Ishikawa (cell line): ENCODE data around the gene CCSER1.

Experiments
- CEBPB ChIP-seq: IDR thresholded peaks from 2 replicates; pipeline ENCODE4 v1.6.1; 2012
- CREB1 ChIP-seq: IDR thresholded peaks from 2 replicates; pipeline ENCODE4 v1.6.1; 2012; ENCODE audit warnings: low read depth
- EGR1 ChIP-seq: IDR thresholded peaks from 2 replicates; pipeline ENCODE4 v1.6.1; 2012
- EP300 ChIP-seq: IDR thresholded peaks from 2 replicates; pipeline ENCODE4 v1.6.1; 2012; ENCODE audit warnings: borderline replicate concordance
- FOXM1 ChIP-seq: IDR thresholded peaks from 2 replicates; pipeline ENCODE4 v1.6.1; 2012; ENCODE audit warnings: low read depth, borderline replicate concordance
- NFIC ChIP-seq: IDR thresholded peaks from 2 replicates; pipeline ENCODE4 v1.6.1; 2012
- RAD21 ChIP-seq: IDR thresholded peaks from 2 replicates; pipeline ENCODE4 v1.6.1; 2012; ENCODE audit warnings: low read depth
- TAF1 ChIP-seq: IDR thresholded peaks from 2 replicates; pipeline ENCODE4 v1.6.1; 2012; ENCODE audit warnings: low read depth, mild to moderate bottlenecking
- TCF12 ChIP-seq: IDR thresholded peaks from 2 replicates; pipeline ENCODE4 v1.6.1; 2012; ENCODE audit warnings: low read depth
- TEAD4 ChIP-seq: IDR thresholded peaks from 2 replicates; pipeline ENCODE4 v1.6.1; 2012
- YY1 ChIP-seq: IDR thresholded peaks from 2 replicates; pipeline ENCODE4 v1.6.1; 2012; ENCODE audit warnings: low read depth
- ZBTB7A ChIP-seq: IDR thresholded peaks from 2 replicates; pipeline ENCODE4 v1.6.1; 2012; ENCODE audit warnings: low read depth
- TF ChIP-seq, protein P1 (sequence below): IDR thresholded peaks from 2 replicates; pipeline ENCODE4 v1.6.1; 2012; ENCODE audit warnings: low read depth, mild to moderate bottlenecking
- TF ChIP-seq, protein P2 (sequence below): IDR thresholded peaks from 2 replicates; pipeline ENCODE4 v1.6.1; 2012
- TF ChIP-seq, protein P3 (sequence below): IDR thresholded peaks from 2 replicates; pipeline ENCODE4 v1.6.1; 2012

The CCSER1 gene

DNA sequence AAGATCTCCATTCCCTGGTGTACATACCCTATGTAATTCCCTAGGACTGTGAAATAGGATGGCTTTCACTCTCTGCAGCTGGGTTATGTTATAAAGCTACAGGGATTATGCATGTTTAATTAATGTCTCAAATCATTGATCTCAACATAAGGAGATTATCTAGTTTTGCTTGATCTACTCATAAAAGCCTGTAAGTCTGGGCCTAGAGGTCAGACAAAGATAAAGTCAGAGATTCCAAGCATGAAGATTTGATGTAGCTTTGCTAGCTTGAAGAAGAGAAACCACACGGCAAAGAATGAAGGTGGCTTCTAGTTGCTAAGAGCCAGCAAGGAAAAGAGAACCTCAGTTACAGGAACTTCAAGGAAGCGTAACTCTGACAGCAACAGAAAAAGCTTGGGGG, 456.9 kb downstream of the CCSER1 start:
- TF ChIP-seq TCF12 (no peak), NFIC (no peak)
- TF ChIP-seq, protein P1, sequence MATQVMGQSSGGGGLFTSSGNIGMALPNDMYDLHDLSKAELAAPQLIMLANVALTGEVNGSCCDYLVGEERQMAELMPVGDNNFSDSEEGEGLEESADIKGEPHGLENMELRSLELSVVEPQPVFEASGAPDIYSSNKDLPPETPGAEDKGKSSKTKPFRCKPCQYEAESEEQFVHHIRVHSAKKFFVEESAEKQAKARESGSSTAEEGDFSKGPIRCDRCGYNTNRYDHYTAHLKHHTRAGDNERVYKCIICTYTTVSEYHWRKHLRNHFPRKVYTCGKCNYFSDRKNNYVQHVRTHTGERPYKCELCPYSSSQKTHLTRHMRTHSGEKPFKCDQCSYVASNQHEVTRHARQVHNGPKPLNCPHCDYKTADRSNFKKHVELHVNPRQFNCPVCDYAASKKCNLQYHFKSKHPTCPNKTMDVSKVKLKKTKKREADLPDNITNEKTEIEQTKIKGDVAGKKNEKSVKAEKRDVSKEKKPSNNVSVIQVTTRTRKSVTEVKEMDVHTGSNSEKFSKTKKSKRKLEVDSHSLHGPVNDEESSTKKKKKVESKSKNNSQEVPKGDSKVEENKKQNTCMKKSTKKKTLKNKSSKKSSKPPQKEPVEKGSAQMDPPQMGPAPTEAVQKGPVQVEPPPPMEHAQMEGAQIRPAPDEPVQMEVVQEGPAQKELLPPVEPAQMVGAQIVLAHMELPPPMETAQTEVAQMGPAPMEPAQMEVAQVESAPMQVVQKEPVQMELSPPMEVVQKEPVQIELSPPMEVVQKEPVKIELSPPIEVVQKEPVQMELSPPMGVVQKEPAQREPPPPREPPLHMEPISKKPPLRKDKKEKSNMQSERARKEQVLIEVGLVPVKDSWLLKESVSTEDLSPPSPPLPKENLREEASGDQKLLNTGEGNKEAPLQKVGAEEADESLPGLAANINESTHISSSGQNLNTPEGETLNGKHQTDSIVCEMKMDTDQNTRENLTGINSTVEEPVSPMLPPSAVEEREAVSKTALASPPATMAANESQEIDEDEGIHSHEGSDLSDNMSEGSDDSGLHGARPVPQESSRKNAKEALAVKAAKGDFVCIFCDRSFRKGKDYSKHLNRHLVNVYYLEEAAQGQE, result no peak

DNA sequence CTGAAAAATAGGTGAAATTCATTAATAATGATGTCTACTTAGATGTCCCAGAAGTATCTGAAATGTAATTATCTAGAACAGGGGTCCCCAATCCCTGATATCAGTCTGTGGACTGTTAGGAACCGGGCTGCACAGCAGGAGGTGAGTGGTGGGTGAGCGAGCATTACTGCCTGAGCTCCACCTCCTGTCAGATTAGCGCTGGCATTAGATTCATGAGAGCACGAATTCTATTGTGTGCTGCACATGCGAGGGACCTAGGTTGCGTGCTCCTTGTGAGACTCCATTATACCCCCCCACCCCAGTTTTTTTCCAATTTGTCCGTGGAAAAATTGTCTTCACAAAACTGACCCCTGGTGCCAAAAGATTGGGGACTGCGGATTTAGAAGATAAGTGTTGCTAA, 458.8 kb downstream of the CCSER1 start:
- no peak for TF ChIP-seq TEAD4
- TF ChIP-seq NFIC, result no peak
- TF ChIP-seq CEBPB, result no peak
- TF ChIP-seq EGR1, result no peak
- TF ChIP-seq, protein P1, result no peak
- TF ChIP-seq ZBTB7A, result no peak
- TF ChIP-seq, protein P2, sequence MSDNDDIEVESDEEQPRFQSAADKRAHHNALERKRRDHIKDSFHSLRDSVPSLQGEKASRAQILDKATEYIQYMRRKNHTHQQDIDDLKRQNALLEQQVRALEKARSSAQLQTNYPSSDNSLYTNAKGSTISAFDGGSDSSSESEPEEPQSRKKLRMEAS, result no peak
- TF ChIP-seq TAF1, result no peak
- TF ChIP-seq, protein P3, sequence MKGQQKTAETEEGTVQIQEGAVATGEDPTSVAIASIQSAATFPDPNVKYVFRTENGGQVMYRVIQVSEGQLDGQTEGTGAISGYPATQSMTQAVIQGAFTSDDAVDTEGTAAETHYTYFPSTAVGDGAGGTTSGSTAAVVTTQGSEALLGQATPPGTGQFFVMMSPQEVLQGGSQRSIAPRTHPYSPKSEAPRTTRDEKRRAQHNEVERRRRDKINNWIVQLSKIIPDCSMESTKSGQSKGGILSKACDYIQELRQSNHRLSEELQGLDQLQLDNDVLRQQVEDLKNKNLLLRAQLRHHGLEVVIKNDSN, result no peak
- no peak for TF ChIP-seq EP300
- TF ChIP-seq RAD21, result no peak
- TF ChIP-seq YY1, result no peak
- no peak for TF ChIP-seq TCF12
- TF ChIP-seq CREB1, result no peak

DNA sequence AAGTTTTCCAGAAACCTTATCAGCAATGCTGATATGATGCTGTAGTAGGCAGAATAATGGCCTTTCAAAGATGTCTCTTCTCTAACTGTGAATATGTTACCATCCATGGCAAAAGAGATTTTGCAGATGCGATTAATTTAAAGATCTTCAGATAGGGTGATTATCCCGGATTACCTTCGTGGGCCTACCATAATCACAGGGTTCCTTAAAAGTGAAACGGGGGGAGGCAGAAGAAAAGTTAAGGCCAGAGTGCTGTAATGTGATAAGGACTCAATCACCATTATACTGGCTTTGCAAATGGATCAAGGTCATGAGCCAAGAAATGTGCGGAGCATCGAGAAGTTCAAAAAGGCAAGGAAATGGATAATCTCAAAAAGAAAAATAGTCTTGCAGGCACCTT, 459.6 kb downstream of the CCSER1 start:
- no peak for TF ChIP-seq CEBPB
- TF ChIP-seq TEAD4, result no peak
- TF ChIP-seq TAF1, result no peak
- no peak for TF ChIP-seq EP300
- no peak for TF ChIP-seq RAD21
- TF ChIP-seq, protein P3, result no peak
- no peak for TF ChIP-seq ZBTB7A

DNA sequence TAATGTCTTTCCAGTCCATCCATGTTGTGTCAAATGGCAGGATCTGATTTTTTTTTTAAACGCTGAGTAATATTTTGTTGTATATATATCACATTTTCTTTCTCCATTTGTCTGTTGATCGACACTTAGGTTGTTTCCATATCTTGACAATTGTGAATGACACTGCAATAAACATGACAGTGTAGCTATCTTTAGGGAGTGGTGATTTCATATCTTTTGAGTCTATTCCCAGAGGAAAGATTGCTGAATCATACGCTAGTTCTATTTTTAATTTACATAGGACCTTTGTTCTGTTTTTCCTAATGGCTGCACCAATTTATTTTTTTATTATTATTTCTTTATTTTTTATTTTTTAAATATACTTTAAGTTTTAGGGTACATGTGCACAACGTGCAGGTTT, 470.7 kb downstream of the CCSER1 start:
- TF ChIP-seq TEAD4, result no peak
- TF ChIP-seq EGR1, result no peak
- TF ChIP-seq TAF1, result no peak
- no peak for TF ChIP-seq FOXM1
- TF ChIP-seq, protein P1, result no peak
- TF ChIP-seq, protein P3, result no peak
- TF ChIP-seq CREB1, result no peak
- no peak for TF ChIP-seq CEBPB
- TF ChIP-seq YY1, result no peak
- no peak for TF ChIP-seq ZBTB7A
- TF ChIP-seq EP300, result no peak
- no peak for TF ChIP-seq RAD21
- TF ChIP-seq, protein P2, result no peak
- no peak for TF ChIP-seq NFIC
- TF ChIP-seq TCF12, result no peak

DNA sequence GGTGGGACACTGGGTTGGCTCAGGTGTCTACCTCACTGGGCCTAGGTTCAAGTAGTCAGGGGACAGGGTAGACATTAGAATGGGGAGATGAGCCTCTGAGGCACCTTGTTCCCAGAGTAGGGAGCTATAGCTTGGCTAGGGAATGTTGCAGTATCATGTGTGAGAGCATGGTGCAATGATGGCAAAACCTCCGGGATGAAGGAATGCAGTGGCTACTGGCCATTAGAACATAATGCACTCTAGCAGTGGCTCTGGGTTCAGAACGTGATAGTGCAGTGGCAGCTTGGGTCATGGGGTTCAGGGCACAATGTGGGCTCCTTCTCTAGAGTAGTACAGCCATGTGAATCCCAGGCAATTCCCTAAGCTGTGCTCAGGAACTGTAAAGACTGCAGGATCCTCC, 471.5 kb downstream of the CCSER1 start:
- TF ChIP-seq, protein P1, result no peak
- TF ChIP-seq, protein P3, result no peak
- TF ChIP-seq EGR1, result no peak
- no peak for TF ChIP-seq NFIC
- no peak for TF ChIP-seq RAD21
- no peak for TF ChIP-seq ZBTB7A
- TF ChIP-seq CREB1, result no peak
- TF ChIP-seq TAF1, result no peak
- TF ChIP-seq YY1, result no peak
- no peak for TF ChIP-seq TEAD4
- TF ChIP-seq, protein P2, result no peak
- no peak for TF ChIP-seq TCF12
- no peak for TF ChIP-seq CEBPB
- no peak for TF ChIP-seq FOXM1
- no peak for TF ChIP-seq EP300
